ENCODE data around the gene MRPL19. TPM values are rescaled to one million over a fixed set of nuclear protein-coding genes. Genes with fewer than 3 reads are reported as not detected.
A peak's percentile ranks its signal among the peaks of the same experiment; 100 is the strongest.

The MRPL19 gene
- total and polyA plus RNA-seq, 2 of the 13 experiments (the other 11 are each of a cell fraction or from before 2014, with no cell fraction given) = 43.2 to 163 TPM

- TF ChIP-seq, protein P1, sequence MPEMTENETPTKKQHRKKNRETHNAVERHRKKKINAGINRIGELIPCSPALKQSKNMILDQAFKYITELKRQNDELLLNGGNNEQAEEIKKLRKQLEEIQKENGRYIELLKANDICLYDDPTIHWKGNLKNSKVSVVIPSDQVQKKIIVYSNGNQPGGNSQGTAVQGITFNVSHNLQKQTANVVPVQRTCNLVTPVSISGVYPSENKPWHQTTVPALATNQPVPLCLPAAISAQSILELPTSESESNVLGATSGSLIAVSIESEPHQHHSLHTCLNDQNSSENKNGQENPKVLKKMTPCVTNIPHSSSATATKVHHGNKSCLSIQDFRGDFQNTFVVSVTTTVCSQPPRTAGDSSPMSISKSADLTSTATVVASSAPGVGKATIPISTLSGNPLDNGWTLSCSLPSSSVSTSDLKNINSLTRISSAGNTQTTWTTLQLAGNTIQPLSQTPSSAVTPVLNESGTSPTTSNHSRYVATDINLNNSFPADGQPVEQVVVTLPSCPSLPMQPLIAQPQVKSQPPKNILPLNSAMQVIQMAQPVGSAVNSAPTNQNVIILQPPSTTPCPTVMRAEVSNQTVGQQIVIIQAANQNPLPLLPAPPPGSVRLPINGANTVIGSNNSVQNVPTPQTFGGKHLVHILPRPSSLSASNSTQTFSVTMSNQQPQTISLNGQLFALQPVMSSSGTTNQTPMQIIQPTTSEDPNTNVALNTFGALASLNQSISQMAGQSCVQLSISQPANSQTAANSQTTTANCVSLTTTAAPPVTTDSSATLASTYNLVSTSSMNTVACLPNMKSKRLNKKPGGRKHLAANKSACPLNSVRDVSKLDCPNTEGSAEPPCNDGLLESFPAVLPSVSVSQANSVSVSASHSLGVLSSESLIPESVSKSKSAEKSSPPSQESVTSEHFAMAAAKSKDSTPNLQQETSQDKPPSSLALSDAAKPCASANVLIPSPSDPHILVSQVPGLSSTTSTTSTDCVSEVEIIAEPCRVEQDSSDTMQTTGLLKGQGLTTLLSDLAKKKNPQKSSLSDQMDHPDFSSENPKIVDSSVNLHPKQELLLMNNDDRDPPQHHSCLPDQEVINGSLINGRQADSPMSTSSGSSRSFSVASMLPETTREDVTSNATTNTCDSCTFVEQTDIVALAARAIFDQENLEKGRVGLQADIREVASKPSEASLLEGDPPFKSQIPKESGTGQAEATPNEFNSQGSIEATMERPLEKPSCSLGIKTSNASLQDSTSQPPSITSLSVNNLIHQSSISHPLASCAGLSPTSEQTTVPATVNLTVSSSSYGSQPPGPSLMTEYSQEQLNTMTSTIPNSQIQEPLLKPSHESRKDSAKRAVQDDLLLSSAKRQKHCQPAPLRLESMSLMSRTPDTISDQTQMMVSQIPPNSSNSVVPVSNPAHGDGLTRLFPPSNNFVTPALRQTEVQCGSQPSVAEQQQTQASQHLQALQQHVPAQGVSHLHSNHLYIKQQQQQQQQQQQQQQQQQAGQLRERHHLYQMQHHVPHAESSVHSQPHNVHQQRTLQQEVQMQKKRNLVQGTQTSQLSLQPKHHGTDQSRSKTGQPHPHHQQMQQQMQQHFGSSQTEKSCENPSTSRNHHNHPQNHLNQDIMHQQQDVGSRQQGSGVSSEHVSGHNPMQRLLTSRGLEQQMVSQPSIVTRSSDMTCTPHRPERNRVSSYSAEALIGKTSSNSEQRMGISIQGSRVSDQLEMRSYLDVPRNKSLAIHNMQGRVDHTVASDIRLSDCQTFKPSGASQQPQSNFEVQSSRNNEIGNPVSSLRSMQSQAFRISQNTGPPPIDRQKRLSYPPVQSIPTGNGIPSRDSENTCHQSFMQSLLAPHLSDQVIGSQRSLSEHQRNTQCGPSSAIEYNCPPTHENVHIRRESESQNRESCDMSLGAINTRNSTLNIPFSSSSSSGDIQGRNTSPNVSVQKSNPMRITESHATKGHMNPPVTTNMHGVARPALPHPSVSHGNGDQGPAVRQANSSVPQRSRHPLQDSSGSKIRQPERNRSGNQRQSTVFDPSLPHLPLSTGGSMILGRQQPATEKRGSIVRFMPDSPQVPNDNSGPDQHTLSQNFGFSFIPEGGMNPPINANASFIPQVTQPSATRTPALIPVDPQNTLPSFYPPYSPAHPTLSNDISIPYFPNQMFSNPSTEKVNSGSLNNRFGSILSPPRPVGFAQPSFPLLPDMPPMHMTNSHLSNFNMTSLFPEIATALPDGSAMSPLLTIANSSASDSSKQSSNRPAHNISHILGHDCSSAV (CRISPR knock-in tag; IDR thresholded peaks at IDR 0.05; ENCODE audit: borderline replicate concordance) = peak; percentile 94; the same call in 1 of the 2 replicates
- TF ChIP-seq NFKB2 (CRISPR knock-in tag; IDR thresholded peaks at IDR 0.05; ENCODE audit: borderline replicate concordance) (peak; percentile 100), ZNF337 (CRISPR knock-in tag; IDR thresholded peaks at IDR 0.05; ENCODE audit: borderline replicate concordance, low read depth) (peak; percentile 99), ZNF564 (CRISPR knock-in tag; IDR thresholded peaks at IDR 0.05) (peak; percentile 98), KLF11 (CRISPR knock-in tag; IDR thresholded peaks at IDR 0.05) (peak; percentile 84), ZNF317 (CRISPR knock-in tag; IDR thresholded peaks at IDR 0.05) (peak; percentile 94), RFXAP (CRISPR knock-in tag; IDR thresholded peaks at IDR 0.05; ENCODE audit: borderline replicate concordance) (peak; percentile 97), ZNF136 (CRISPR knock-in tag; IDR thresholded peaks at IDR 0.05; ENCODE audit: low read depth) (peak; percentile 98), ZFP90 (CRISPR knock-in tag; IDR thresholded peaks at IDR 0.05; ENCODE audit: borderline replicate concordance) (peak; percentile 99), ZKSCAN5 (CRISPR knock-in tag; IDR thresholded peaks at IDR 0.05) (peak; percentile 26; the same call in 1 of the 2 replicates), GABPA (IDR thresholded peaks at IDR 0.05; ENCODE audit: low read depth, low read length) (peak; percentile 85), GABPA (CRISPR knock-in tag; IDR thresholded peaks at IDR 0.05; ENCODE audit: low read depth) (peak; percentile 88), ZNF75D (CRISPR knock-in tag; IDR thresholded peaks at IDR 0.05; ENCODE audit: borderline replicate concordance) (peak; percentile 99)
Observed at GRCh38 chr2:75710577-75711253, 64.1 kb downstream of the MRPL19 start, which contains the start of gene GCFC2 (continued).

Data from HepG2 (cell line).